Sigmoid colon (tissue), 3 donors: ENCODE results near the gene LRIT3.

Source experiments
- POLR2A ChIP-seq, 2 donors: fragments of 450-650 bp; IDR thresholded peaks; one replicate each; pipeline ENCODE4 v1.6.1; 2016; ENCODE audit warnings: antibody characterized with exemption in 2 of 2, mild to moderate bottlenecking in 2 of 2, moderate library complexity in 2 of 2
- TF ChIP-seq, protein P1 (sequence below), 4 experiments: fragments of 450-650 bp in 3 of 4; fragments of 200-600 bp in 1 of 4; IDR thresholded peaks; one replicate each; pipeline ENCODE4 v1.5.1; 2016 to 2019; ENCODE audit warnings: antibody characterized with exemption in 4 of 4, mild to moderate bottlenecking in 3 of 4, moderate library complexity in 2 of 4

DNA sequence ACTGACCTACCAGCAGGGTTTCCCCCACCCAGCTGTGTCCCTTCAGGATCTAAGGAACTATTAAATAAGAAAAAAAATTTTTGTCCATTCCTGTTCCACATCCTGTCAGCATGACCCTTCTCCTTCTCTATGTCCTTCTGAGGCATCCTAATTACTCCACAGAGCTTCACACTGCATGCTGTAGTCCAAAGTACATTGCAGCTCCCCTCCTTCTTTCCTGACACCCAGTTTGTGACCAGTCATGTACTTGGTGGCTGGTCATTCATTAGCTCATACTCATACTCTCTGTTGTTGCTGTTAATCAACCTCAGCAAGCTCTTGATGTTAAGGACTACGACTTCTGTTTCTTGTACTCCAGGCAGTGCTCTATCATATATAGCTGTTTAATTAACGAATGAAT, 62.3 kb downstream of the LRIT3 start:
- TF ChIP-seq POLR2A (IDR thresholded peaks at IDR 0.05): no peak
- TF ChIP-seq, protein P1, sequence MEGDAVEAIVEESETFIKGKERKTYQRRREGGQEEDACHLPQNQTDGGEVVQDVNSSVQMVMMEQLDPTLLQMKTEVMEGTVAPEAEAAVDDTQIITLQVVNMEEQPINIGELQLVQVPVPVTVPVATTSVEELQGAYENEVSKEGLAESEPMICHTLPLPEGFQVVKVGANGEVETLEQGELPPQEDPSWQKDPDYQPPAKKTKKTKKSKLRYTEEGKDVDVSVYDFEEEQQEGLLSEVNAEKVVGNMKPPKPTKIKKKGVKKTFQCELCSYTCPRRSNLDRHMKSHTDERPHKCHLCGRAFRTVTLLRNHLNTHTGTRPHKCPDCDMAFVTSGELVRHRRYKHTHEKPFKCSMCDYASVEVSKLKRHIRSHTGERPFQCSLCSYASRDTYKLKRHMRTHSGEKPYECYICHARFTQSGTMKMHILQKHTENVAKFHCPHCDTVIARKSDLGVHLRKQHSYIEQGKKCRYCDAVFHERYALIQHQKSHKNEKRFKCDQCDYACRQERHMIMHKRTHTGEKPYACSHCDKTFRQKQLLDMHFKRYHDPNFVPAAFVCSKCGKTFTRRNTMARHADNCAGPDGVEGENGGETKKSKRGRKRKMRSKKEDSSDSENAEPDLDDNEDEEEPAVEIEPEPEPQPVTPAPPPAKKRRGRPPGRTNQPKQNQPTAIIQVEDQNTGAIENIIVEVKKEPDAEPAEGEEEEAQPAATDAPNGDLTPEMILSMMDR (IDR thresholded peaks at IDR 0.05): no peak
